ENCODE measurements around the gene TCERG1L.
"Not testable (repeated sequence)": the region's sequence is repeated elsewhere in the genome, so short reads cannot be mapped to it uniquely, and the experiment has no call there.

TCERG1L gene

DNA sequence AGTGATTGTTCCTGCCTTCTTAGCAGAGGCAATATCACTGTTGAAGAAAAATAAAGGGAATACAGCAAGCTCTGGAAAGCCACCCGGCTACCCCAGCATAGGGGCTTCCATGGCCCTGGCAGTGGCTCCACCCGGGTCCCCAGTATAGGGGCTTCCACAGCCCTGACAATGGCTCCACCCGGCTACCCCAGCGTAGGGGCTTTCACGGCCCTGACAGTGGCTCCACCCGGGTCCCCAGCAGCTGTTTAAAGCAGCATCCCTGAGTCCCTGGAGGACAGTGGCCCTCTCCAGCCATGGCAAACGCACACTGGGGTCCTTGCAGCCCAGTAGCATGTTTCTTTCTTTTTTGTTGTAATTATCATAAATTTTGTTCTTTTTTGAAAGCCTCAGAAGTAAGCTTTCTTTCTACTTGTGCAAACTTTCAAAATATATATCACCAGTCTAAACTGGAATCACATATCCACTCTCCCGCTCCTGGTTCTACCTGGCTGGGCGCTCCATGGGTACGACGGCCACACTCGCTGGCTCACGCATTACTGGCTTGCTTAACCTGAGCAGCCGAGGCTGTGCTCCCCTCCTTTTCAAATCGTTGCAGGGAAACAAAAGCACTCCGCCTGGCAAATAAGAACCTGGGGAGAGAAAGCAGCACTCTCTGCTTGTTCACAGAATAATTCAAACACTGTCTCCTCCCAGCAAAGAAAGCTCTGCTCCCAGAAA lies 62.1 kb downstream of the TCERG1L start:
- no peak for DNase-seq

DNA sequence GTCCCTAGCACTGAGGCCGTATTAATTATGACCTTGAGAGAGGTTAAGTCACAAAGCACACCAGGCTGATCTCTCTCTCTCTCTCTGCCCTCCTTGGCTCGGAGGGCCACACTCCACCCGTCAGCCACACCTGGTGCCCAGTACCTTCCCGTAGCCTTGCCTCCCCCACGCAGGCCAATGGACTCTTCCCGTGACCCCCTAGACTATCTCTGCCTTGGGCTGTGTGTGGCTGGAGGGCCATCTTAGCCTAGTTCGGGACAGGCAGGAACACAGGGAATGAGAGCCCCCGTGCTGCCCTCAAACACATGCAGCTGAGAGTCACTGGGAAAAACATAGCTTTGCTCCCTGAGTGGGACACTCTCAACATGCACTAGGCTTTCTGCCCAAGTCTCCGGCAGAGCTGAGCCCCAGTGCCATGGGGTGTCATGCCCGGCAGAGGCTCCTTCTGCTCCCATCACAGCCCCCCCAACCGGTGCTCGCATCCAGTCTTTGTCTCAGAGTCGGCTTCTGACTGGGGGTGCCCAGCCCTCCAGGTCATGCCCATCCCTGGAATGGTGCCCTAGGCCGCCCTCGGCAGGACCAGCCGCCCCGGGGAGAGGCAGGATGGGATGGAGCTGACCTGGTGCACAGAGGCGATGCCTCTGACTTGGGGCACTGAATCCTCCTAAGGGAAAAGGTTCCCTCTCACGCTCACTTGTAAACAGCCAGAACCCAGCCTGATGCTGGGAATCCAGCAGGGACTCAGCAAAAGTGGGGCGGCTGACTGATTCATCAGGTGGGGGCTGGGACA lies 63.0 kb downstream of the TCERG1L start:
- no peak for DNase-seq

DNA sequence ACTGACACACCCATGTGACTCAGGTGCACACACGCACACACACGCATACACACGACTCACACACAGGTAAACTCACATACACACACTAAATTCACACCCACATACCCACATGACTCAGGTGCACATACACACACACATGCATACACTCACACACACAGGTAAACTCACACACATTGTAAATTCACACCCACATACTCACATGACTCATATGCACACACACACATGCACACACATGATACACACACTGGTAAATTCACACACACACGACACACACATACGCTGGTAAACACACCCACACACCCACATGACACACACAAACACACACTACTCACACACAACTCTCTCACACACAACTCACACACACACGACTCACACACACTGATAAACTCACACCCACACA lies 63.6 kb downstream of the TCERG1L start:
- no peak for DNase-seq

DNA sequence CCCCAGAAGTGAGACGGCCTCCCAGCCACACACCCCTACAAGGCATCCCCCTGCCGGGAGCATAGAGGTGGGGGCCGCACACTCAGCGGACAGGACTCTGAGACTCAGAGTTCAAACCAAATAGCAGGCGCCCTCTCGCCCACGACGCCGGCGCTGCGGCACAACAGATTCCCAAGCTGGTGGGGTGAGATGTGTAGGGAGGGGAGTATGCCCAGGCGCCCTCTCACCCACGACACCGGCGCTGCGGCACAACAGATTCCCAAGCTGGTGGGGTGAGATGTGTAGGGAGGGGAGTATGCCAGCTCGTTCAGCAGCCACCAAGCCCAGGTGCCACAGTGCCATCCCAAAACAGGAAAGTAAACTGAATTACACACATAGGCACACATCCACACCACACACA lies 64.7 kb downstream of the TCERG1L start:
- DNase-seq: no peak

DNA sequence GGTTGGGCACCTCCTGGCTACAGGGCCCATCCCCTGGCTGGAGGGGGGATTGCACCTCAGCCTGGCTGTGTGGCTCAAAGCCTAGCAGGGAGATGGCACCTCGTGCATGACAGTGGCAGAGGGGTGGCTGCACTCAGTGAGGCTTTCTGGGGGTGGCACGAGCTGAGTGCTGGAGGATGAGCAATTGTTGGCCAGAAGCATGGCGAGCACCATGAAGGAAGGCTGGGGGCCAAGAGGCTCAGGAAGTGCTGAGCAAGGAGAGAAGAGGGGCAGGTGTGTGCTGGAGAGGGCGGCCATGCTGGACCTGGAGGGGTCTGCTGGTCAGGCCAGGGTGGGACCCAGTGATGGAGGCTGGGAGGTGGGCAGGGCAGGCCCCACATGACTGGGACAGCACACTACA lies 65.4 kb downstream of the TCERG1L start:
- DNase-seq: no peak

DNA sequence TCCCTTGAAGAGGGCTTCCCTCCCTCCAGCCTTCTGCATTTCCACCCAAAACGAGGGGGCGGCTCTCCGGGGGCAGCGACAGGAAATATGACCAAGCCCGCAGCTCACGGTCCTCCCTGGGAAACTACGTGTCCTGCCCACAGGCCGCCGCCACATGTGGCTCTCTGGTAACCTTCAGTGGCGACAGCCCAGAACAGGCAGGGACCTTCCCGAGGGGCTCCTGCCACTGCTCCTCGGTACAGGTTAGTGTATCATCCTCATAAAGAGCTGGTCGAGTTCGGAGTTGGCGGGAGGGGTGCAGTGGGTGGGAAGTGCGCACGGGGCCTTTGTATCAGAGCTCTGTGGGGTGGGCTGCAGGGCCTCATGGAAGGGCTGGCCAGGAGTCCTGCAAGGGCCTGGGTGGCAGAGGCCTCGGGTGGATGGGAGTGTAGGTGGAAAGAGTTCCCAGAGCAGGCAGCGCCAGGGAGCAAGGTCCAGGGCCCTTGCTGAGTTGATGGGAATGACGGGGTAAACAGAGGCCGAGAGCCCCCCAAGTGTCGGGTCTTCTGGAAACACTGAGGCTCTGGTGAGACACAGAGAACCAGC lies 66.0 kb downstream of the TCERG1L start:
- DNase-seq: no peak

DNA sequence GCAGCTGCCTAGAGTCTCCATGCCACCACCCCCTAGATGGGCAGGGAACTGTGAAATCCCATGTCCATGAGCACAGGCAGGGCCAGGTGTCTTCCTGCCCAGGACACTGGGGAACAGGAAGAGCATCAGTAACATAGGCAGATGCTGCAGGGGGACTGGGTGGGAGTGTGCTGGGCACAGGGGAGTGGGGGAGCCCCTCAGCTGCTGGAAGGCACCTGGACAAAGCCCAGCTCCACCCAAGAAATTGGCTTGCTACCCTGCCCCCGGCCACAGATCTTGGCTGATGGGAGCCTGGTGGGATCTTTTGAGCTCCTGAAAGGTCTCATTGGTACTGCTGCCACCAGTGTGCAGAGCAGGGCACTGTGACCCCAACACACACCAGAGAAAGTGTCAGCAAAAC lies 66.7 kb downstream of the TCERG1L start:
- DNase-seq: no peak

DNA sequence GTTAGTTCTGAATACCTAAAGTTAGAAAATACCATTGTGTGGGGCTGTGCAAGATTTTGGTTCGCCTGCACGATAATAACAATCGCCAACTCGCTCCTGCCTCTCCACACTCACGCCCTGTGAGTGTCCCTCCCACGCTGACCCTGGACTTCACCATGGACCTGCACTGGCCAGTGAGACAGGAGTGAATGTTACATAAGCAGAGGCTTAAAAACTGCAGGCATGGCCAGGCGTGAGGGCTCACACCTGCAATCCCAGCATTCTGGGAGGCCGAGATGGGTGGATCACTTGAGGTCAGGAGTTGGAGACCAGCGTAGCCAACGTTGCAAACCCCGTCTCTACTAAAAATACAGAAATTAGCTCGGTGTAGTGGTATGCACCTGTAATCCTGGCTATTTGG lies 68.4 kb downstream of the TCERG1L start:
- no peak for DNase-seq

DNA sequence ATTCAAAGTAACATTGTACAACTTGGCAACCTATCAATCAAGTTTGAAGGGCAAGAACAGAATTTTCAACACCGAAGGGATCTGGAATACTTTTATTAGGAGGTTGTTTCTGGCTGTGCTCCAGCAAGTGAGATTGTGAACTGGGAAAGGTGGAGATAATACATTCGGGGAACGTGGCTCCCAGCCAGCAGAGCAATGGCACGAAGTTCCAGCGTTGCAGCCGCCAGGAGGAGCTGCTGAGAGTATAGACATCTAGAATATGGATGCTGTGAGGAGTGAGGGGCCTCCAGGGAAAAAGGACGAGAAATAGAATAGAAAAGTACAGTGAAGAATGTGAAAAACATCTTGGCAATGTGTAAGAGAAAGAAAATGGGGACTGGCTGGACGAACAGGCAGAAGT lies 69.5 kb downstream of the TCERG1L start:
- no peak for DNase-seq

DNA sequence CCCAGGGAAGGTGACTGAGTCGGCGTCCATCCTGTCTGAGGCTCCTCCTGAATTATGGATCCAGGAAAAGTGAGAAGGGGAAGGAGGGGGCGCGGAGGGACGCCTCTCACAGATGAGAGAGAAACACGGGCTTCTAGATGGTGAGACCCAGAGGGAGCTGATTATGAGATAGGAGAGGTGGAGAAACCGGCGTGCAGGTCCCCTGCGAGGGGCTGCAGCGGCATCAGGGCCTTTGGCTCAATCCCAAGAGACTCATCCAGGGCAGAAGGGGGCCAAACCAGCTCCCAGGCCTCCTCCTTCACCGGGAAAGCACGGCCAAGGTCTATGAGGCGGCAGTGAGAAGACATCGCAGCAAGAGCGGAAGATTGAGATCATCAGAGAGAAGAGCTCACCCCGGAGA lies 70.8 kb downstream of the TCERG1L start:
- no peak for DNase-seq

DNA sequence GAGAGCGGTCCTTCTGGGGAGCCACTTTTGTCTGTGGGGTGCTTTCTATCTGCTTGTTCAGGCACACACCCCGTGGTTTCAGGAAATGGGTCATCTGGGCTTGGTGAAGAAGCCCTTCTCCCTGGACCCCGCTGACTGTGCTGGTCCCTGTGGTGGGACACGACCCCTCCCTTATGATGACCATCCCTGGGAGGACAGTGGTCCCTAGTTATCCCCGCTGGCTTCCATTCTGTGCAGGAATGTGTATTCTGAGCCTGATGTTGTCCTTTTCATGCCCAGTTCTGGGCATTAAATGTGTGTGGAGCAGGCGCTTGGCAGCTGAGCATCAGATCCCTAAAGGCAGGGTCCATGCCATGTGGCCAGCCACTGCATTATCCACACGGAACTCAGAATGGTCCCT lies 71.6 kb downstream of the TCERG1L start:
- DNase-seq: no peak

DNA sequence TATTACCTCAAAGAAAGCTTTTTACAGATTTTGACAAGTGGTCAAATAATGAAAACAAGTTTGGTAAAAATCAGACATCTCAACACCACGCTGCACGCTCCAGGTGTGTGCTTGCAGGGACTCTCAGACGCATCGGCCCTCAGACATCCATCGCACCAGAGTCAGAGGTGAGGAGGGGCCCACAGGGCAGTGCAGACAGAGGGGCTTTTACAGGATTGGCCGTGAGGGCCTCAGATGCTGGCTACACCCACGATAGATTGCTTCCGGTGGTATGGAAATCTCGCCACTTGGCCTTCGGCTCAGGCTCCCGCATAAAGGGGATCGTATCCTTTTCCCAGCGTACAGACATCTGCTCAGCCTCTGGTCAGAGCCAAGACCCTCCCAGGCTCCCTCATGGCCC lies 72.1 kb downstream of the TCERG1L start:
- no peak for DNase-seq

DNA sequence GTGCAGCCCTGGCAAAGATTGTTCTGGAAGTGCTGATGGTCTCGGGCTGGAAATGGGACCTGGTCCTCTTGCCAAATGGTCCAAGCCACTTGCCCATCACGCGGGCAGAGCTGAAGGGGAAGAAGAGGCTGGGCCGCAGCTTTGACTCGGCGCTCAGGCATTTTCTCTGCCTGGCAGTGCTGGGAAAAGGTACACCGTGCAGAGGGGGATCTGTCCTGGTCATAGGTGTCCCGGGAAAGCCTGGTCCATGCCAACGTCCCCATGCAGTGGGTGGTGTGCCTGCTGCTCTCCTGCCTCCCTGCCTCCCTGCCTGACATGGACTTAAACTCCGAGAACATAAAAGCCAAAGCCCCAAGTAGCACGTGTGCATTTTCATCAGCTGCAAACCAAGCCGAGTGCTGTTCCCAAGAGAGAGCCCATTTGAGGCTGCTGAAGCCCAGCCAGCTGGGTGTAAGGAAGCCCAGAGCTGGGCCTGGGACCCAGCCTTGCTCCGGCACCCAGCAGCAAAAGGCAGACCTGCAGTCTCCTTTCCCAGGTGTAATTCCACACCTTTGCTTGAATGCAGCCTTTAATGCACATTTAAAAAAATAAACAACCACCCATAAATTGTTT lies 72.7 kb downstream of the TCERG1L start:
- no peak for DNase-seq

DNA sequence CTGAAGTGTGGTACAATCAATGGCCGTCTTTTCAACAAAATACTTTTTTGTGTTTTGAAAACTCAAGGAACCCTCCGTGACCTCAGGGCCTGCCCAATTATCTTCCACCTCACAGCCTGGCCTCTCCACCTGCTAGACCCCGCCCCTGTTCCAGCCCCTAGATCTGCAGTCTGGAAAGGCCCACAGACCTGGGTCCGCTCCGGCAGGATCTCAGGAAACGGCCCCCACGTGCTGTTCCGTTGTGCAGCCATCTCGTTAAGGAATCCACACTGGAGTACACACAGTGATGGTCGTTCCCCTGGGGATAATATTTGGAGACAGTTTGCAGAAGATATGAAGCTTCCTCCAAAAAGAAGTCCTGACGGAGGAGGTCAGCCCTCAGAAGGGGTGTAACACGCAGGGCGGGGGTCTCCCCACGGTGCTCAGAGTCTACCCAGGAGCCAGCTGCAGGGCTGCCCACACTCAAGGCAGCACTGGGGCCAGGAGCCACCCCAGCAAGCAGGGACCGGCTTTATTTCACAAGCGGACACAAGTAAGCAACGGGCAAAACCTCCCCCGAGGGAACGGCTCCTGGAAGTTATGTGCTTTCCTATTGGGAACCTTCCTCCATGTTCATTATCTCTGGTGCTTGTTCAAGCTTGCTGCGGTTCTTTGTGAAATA lies 73.4 kb downstream of the TCERG1L start:
- no peak for DNase-seq

DNA sequence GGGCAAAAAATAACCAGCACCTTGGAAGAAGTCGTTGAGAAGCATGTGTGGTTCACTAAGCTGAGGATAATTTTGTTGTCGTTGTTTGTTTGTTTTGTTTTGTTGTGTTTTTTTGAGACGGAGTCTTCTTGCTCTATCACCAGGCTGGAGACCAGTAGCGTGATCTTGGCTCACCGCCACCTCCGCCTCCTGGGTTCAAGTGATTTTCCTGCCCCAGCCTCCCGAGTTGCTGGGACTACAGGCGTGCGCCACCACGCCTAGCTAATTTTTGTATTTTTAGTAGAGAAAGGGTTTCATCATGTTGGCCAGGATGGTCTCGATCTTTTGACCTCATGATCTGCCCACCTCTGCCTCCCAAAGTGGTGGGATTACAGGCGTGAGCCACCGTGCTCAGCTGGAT lies 76.9 kb downstream of the TCERG1L start:
- DNase-seq: not testable (repeated sequence)

DNA sequence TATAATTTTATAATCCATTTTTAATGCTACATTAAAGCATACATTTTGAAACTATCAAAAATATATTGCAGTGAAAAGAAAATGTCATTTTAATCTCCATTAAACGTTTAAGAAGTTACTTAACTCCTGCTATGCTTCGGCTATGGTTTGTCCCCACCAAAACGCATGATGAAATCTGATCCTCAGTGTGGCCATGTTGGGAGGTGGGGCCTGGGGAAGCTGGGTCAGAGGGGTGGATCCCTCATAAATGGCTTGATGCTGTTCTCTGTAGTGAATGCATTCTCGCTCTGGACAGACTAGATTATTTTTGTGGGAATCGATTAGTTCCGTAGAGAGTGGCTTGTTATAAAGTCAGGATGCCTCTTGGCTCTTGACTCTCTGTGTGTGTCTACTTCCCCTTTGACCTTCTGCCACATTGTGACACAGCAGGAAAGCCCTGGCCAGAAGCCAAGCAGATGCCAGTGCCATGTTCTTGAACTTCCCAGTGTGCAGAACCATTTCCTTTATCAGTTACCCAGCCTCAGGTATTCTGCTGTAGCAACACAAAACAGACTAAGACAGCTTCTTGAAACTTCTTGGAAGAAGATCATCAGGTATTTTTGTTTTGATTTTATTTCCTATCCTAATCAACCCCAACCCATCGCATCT lies 77.8 kb downstream of the TCERG1L start:
- DNase-seq: no peak

DNA sequence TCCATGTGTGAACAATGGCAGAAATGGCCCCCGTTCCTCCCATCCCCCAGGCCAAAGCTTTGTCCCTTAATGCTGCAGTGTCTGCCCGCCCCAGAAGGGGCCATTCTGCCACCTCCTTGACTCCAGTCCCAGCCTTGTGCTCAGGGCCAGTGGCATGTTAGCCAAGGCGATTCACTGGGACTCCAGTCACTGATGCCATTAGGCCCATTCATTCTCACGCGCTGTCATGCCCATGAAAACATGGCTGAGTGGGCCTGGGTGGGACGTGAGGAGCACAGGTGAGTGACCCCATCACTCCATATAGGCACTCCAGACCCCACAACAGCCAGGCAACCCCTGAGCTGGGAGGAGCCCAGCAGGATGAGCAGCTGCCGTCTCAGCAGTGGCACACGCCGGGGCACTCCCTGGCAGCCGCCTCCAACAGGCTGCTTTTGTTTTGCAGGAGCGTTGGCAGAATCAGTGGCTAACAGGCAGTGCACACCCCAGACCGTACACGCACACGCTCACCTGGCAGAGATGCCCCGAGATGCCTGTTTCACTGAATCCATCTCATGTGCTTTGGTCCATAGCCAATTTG lies 79.5 kb downstream of the TCERG1L start:
- no peak for DNase-seq

DNA sequence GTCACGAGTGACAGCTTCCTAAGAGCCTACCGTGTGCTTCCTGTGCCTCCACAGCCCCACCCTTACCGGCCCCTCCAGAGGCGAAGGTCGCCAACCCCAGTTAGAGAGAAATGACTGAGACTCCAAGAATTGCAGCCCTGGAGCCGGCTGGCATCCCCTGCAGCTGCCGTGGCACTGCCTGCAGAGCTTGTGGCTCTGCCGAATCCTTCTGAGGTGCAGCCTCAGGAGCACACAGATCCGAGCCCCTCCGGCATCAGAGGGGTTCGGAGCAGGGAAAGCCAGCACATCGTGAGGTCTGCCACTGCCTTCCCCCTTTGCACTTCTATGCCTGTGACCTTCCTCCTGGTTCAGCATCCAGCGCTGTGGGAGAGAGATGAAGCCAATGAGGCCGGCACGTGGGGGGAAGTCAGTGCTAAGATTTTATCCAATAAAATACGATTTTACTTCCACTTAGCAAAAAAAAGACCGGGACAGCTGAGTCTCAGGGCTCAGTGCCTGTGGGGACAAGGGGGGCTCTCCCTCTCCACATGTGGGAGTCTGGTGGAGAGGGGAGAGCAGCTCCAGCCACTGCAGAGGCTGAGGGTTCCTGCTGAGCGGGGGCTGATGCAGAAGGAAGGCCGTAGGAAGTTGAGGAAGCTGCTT lies 80.1 kb downstream of the TCERG1L start:
- DNase-seq: no peak

DNA sequence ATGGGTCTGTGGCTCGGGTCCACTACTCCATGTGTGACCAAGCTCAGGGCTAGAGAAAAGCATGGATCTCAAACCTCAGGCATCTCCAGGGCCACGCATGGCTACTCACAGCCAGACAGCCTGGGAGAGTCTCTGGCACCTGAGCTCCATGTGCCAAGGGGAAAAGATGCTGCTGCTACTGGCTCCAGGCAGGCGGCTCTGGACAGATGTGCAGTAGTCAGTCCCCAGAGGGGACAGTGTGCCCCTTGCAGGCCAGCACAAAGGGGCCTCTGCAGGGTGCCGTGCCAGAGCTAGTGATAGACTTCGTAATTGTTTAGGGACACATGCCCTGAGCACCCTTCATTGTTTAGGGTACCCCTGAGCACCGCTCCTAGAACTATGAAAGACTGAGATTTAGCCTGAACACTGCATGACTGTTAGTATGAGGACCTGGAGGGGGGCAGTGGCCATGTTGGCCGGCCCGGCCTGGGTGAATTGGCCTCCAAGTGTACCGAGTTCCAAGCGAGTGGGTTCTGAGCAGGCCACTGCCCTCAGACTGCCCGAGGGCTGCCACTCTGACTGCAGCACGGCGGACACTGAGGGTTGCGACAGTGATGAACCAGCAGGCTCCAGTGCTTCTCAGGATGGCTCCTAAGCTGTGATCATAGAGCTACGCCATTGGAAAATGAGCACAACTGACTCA lies 80.7 kb downstream of the TCERG1L start:
- no peak for DNase-seq

DNA sequence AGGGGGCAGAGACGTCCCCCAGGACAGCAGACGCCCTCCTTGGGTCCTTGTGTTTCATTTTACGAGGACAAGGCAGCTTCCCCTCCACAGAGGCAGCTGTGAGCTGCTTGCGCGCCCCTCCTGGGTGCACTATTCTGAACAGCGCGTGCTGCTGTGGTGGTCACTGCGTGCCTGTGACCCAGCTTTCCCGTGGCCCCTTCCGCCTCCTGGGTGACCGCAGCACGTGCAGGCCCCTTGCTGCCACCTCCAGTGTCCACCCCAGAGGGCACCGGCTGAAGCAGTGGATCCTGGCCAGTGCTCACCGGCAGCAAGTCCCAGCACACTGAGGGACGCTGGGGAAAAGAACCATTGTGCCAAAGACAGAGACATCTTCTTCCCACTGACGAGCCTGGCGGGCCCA lies 81.4 kb downstream of the TCERG1L start:
- DNase-seq: no peak
